Mucosa of descending colon (tissue), 3 donors: ENCODE results near the gene MRTFB. TPM values are rescaled to one million over a fixed set of nuclear protein-coding genes. Genes with fewer than 3 reads are reported as not detected.

ENCODE experiments used
- ATAC-seq: fragments of 200-7000 bp; cut with Tn5 transposase; one replicate; pipeline ENCODE4 v1.9.1; 2020; ENCODE audit warnings: mild to moderate bottlenecking, moderate library complexity
- DNase-seq, 3 donors: peaks; one replicate each; pipeline ENCODE4 v3.0.0-alpha.2; 2020
- H3K36me3 ChIP-seq: fragments of 200-600 bp; one replicate; pipeline ENCODE4 v1.8.0; 2021; ENCODE audit warnings: low read depth, mild to moderate bottlenecking
- H3K4me1 ChIP-seq: fragments of 200-600 bp; one replicate; pipeline ENCODE4 v1.8.0; 2021; ENCODE audit warnings: low read depth, mild to moderate bottlenecking
- H3K4me3 ChIP-seq: fragments of 200-600 bp; one replicate; pipeline ENCODE4 v1.8.0; 2021; ENCODE audit warnings: mild to moderate bottlenecking
- H3K9me3 ChIP-seq: fragments of 200-600 bp; one replicate; pipeline ENCODE4 v1.8.0; 2021; ENCODE audit warnings: mild to moderate bottlenecking
- intact Hi-C, 2 donors: fragments of 100-400 bp; cut with DNase I in 1 of 2; cut with micrococcal nuclease in 1 of 2; formaldehyde crosslinking; loops; one replicate each; pipeline versions ENCODE4 v1.11.0 to v1.11.1; 2022; cut with DNase I, micrococcal nuclease
- total RNA-seq, 3 donors: library from RNA; stranded (reverse); fragmentation: NEBNext Ultra II Directional in 2 of 3; extraction: Animal tissue kit (Norgen Biotek cat#: 25700) in 2 of 3; gene quantifications; one replicate each; pipeline versions ENCODE4 v1.2.1 to v1.2.4, GENCODE V29; 2021 to 2023
- TF ChIP-seq, protein P1 (sequence below): fragments of 200-600 bp; IDR thresholded peaks from one replicate; pipeline ENCODE4 v1.8.0; 2022; ENCODE audit warnings: antibody characterized with exemption, mild to moderate bottlenecking
- donor health status: DM: no; HTN: no; CAD: no; lungs with moderate emphysema.
- donor health status: DM: no; HTN: no; CAD: no.
- donor health status: DM: no; HTN: yes; CAD: no.

Gene MRTFB
- total RNA-seq, 3 donors from 2014 or later = 40.0 to 49.9 (median 40.0) TPM

DNA sequence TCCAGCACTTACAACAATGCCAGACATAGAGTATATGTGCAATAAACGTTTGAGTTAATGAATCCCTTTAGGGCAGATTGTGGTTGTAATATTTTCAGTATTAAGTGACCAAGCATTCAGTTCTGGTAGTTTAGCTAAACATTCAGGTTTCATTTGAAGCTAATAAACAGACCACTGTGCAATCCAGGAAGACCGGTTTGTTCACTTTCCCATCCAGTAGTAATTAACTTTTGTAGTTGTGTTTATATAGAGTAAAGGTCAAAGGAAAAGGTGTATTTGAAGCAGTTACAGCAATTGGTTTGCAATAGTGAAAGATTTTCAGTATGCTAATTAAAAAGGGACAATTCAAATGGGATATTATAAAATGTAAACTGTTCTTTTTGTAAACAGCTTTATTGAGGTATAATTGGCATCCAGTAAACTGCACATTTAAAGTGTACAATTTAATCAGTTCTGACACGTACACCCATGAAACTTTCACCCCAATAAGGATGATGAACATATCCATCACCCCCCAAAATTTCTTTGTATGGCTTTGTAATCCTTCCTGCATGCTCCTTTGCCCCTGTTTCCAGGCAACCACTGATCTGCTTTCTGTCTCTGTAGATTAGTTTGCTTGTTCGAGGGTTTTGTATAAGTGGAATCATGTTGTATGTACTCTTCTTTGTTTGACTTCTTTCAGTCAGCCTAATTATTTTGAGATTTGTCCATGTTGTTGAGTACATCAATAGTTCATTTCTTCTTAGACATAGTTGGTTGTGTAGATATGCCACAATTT, 26.3 kb downstream of the MRTFB start:
- H3K9me3 ChIP-seq = no peaks in the 10 kb centered on the region
- ATAC-seq = peak; percentile 95
- DNase-seq = peak in 1 of 3 donors; percentile 62
- no peaks in the 10 kb centered on the region for H3K36me3 ChIP-seq
- intact Hi-C loops = no loop called here
- H3K4me3 ChIP-seq = peak overlapping the region; percentile 15
- H3K4me1 ChIP-seq = peaks cover 32% of the 10 kb centered on the region
- TF ChIP-seq, protein P1, sequence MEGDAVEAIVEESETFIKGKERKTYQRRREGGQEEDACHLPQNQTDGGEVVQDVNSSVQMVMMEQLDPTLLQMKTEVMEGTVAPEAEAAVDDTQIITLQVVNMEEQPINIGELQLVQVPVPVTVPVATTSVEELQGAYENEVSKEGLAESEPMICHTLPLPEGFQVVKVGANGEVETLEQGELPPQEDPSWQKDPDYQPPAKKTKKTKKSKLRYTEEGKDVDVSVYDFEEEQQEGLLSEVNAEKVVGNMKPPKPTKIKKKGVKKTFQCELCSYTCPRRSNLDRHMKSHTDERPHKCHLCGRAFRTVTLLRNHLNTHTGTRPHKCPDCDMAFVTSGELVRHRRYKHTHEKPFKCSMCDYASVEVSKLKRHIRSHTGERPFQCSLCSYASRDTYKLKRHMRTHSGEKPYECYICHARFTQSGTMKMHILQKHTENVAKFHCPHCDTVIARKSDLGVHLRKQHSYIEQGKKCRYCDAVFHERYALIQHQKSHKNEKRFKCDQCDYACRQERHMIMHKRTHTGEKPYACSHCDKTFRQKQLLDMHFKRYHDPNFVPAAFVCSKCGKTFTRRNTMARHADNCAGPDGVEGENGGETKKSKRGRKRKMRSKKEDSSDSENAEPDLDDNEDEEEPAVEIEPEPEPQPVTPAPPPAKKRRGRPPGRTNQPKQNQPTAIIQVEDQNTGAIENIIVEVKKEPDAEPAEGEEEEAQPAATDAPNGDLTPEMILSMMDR = no peak

GRCh38 chr16:14098081-14098480, 27.0 kb downstream of the MRTFB start:
- Histone ChIP-seq H3K9me3 (no peaks in the 10 kb centered on the region), H3K4me3 (no peak overlapping the region), H3K36me3 (no peaks in the 10 kb centered on the region), H3K4me1 (peaks cover 38% of the 10 kb centered on the region)
- intact Hi-C loops = no loop called here
- no peak for ATAC-seq
- TF ChIP-seq, protein P1 = no peak
- no peak for DNase-seq

DNA sequence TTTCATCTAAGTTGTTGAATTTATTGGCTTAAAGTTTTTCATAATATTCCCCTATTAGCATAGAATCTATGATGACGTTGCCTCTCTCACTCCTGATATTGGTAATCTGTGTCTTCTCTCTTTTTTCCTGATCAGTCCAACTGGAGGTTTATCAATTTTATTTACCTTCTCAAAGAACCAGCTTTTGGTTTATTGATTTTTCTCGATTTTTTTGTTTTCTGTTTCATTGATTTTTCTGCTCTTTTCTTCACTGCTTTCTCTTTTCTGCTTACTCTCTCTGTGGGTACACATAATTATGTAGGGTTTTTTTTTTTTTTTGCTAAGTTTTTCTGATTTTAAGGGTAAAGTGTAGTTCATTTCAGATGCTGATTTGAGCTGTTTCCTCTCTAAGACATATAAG, 29.7 kb downstream of the MRTFB start:
- Histone ChIP-seq H3K36me3 (no peaks in the 10 kb centered on the region), H3K4me3 (no peak overlapping the region), H3K9me3 (no peaks in the 10 kb centered on the region), H3K4me1 (peaks cover 48% of the 10 kb centered on the region)
- no peak for DNase-seq
- no peak for ATAC-seq
- TF ChIP-seq, protein P1 = no peak
- intact Hi-C loops = no loop called here

DNA sequence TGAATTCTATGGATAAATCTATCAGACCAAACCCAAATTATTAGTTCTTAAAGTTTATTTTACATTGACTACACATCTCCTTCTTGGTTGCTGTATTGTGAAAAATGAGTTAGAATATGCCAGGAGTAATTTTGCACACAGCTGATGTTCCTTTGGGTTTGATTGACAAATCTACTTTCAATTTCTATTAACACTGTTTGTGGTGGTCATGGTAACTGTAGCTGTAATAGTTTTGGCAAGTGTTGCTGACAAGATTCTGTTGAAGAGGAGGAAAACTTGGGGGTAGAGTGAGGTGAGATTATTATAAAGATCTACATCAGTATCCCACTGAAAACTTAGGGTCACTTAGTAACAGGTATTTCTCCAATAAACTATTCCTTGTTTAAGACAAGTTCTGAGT, 30.3 kb downstream of the MRTFB start:
- TF ChIP-seq, protein P1 = no peak
- intact Hi-C loops = no loop called here
- ATAC-seq (no peak), DNase-seq (no peak)
- H3K36me3 ChIP-seq = no peaks in the 10 kb centered on the region
- no peaks in the 10 kb centered on the region for H3K9me3 ChIP-seq
- H3K4me1 ChIP-seq = peaks cover 49% of the 10 kb centered on the region
- no peak overlapping the region for H3K4me3 ChIP-seq

DNA sequence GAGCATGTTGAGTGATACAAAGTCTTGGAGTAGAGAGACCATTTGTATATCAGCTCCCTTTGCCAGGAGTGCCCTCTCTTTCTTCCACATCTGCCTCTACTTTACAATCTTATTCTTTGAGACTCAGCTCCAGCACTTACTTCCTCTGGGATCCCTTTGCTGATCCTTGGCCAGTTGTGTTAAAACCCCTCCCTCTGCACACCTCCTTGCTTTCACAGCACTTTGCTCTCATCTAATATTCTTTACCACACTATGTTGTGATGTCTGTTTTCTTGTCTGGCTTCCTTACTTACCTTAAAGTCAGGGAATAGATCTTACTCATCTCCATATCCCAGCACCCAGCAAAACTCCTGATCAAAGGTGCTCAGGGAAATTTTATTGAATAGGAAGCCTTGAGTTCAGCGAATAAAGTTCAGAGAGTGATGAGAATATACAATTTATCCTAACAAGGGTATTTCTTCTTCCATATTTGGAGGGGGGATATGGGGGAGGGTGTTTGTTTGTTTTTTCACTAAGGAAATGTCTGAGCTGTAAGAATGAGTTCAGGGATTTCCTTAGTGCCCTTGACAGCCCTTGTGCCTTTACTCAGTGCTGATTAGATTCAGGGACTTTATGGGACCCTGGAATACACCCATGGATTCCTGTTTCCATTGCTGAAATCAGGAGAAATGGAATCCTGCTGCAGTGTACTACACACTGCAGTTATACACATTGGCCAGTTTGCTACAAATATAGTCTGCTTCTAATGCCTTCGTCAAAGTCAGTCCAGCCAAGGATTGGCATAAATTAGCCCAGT, 32.0 kb downstream of the MRTFB start:
- H3K4me1 ChIP-seq = peaks cover 34% of the 10 kb centered on the region
- no peaks in the 10 kb centered on the region for H3K9me3 ChIP-seq
- intact Hi-C loops = no loop called here

More for the DNA sequence above, 32.0 kb downstream of the MRTFB start:
- H3K36me3 ChIP-seq = no peaks in the 10 kb centered on the region
- H3K4me3 ChIP-seq = no peak overlapping the region
- TF ChIP-seq, protein P1 = no peak
- DNase-seq (no peak), ATAC-seq (peak; percentile 80)
